HG02970 (cell line): ENCODE results near the gene RNF141.

Experiments
- ATAC-seq: cut with Tn5 transposase; IDR thresholded peaks from one replicate; pipeline ENCODE4 v1.9.1; 2021; ENCODE audit warnings: mild to moderate bottlenecking, moderate library complexity, moderate number of reproducible peaks; ENCODE audit not compliant: unreplicated experiment, low FRiP score

Gene RNF141

DNA sequence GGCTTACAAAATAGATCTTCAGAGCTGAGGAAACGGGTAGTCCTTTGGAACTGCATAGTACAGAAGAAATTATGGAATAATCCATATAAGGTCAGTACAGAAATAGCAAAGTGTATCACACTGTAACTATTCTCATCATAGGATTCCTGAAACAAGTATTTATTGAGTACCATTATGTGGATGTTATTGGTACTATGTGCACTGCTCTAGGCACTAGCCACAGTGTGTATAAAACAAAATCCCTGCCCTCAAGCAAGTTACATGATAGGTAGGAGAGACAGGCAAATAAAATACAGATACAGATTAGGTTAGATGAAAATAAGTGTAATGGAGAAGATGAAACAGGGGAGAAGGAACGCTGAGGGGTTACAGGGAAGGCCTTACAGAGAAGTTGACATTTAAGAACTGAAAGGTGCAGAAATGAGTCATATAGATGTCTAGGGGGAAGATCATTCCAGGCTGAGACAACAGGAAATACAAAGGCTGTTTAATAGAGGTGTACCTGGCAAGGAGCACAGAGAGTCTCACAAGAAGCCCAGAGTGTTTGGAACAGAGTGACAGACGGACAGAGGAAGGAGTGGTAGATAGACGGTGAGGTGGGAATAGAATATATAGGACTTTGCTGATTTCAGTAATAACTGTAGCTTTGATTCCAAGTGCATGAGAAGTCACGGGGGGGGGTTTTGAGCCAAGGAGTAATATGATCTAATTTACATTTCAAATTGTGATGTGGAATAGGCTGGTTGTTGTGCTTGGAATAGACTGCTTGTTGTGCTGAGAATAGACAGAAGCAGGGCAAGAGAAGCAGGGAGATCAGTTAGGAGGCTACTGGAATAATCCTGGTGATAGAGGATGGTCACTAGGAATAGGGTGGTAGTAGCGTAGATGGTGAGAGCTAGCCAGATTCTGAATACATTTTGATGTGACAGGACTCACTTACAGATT, 13.7 kb downstream of the RNF141 start:
- no peak for ATAC-seq

DNA sequence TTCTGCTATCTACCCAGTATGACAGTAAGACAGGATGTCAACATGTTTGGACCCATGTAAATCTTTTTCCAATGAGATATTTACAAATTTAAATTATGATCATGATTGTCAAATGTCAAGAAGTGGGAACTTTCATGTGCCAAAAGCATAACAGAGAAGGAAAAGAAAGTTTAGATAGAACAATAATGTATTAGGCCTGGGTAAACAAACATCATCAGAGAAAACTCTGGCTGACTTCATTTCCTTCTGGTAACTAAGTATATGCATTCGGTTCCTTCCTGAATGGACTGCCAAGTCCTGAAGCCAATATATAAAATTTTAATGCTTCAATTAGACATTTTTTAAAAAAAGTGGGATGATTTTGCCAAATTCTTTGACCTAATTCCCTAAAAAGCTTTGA, 16.5 kb downstream of the RNF141 start:
- no peak for ATAC-seq

DNA sequence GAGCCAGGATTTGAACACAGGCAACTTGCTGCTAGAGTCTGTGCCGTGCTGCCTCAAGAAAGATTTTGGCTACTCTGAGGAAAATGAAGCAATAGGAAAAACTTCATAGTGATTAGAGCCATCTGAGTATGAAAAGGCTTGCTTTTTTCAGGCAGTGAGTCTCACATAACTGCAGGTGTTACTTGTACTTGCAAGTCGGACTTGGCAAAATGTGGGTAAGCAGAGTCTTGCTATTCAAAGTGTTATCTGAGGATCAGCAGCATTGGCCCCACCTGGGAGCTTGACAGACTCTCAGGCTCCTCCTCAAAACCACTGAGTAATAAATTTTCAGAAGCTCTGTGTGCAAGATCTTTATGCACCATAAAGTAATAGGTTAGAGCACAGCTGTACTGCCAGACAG, 18.1 kb downstream of the RNF141 start:
- no peak for ATAC-seq

DNA sequence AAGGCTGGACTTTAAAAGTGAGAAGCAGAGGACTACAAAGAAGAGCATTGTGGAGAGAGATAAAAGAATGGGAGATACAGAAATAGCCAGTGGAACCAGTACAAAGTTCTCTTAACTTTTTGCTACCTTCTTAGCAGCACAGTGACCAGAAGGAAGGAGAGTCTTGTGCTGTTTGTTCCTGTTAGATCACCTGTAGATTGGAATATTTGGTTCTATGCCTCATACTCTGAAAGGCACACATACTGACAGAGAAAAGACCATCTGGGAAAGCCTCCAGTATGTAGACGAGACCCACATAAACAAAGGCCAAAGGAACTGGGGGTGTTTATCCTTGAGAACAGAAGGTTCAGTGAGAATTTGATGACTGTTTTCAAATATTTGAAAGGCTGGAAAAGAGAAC, 18.7 kb downstream of the RNF141 start:
- no peak for ATAC-seq

DNA sequence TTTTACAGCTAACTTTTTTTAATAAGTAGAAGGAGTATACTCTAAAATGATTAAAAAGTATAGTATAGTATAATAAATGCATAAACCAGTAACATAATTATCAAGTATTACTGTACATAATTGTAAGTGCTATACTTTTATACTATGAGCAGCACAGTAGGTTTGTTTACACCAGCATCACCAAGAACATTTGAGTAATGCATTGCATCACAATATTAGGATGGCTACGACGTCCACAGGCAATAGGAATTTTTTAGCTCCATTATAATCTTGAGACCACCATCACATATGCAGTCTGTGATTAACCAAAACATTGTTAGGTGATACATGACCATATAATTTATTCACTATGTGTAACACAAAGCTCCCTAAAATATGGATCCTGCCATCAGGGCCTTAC, 20.4 kb downstream of the RNF141 start:
- no peak for ATAC-seq

DNA sequence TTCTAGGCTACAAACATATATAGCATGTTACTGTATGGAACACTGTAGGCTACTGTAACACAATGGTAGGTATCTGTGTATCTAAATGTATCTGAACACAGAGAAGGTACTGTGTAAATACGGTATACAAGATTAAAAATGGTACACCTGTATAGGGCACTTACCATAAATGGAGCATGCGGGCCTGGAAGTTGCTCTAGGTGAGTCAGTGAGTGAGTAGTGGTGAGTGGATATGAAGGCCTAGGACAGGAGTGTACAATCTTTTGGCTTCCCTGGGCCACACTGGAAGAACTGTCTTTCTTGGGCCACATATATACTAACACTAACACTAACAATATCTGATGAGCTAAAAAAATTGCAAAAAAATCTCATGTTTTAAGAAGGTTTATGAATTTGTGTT, 21.4 kb downstream of the RNF141 start:
- no peak for ATAC-seq

DNA sequence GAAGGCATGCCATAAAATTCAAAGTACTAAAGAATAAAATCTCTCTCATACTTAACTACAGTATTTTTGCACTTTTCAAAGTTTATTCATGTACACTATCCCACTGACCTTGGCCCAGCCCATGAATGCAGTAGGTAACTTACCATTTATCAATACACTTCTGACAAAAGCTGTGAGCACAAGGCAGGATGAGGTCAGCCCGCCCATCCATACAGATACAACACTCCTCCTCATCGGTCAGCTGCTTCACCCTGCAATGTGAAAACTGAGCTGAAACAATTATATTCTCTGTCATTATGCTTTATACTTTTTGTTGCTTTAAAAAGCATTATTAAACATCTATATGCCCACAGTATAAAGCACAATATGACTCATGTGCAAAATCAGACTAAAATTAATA, 22.1 kb downstream of the RNF141 start:
- no peak for ATAC-seq

DNA sequence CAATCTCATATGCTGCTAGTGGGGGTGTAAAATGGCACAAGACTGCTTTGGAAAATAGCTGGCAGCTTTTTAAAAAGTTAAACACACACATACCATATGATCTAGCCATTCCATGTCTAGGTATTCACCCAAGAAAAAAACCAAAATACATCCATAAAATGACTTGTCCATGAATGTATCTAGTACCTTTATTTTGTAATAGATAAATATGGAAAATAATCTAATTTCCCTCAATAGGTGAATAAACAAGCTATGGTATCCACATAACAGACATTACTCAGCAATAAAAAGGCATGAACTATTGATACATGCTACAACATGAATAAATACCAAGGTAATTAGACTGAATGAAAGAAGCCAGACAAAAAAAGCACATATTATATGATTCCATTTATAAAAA, 22.9 kb downstream of the RNF141 start:
- no peak for ATAC-seq

DNA sequence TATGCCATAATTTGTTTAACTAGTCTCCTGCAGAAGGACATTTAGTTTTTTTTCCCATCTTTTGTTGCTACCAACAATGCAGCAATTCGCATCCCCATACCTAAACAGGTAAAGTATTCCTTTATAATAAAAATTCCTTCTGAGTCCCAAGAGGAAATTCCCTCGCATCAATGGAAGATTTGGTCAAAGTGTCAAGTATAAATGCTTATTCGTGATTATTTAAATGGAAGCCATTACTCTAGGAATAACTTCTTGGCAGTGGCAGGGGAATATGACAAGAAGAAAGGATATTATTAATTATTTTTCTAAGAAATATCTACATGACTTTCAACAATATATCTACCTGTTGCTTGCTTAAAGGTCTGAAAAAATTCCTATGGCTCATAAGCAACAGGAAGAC, 25.6 kb downstream of the RNF141 start:
- no peak for ATAC-seq

DNA sequence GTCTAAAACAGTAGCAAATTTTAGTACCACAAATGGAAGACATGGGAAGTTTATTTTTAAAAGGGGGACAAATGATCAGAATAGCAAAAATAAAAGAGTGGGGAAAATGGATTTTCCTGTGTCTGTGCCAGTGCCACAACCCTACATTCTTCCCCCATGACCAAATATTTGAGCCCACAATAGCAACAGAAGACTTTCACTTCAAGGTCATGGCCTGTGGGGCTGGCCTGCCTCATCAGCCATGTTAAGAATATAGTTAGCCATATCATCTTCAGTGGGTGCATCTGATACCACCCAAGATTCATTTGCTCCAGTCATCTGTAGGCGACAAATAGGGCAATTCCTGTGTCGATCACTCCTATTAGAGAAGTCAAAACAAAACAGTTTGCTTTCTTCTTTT, 26.3 kb downstream of the RNF141 start:
- ATAC-seq: no peak

DNA sequence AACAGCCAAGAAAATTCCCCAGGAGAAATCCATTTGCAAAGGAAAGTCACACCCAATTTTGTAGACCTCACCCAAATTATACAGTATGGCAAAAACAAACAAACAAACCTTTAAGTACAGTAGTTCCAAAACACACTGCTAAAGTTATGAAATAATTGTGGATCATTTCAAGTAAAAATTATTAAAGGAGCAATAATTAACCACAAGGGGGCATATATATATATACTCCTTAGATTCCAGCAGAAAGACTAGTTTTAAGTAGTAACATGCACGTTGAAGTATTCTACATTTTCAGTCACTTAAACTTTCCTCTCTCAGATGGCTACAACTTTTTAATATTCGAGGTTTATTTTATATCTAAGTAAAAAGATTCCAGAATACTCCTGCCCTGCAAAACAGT, 26.8 kb downstream of the RNF141 start:
- no peak for ATAC-seq

DNA sequence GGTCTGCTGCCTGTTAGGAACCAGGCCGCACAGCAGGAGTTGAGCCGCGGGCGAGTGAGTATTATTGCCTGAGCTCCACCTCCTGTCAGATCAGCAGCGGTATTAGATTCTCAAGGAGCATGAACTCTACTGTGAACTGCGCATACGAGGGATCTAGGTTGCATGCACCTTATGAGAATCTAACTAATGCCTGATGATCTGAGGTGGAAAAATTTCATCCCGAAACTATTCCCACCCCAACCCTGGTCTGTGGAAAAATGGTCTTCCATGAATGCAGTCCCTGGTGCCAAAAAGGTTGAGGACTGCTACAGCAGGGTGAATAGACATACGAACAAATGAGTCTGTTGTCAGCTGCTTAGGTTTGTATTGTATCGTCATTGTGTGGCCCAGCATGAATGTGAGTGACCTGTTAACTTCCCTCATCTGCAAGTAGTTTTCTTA, 29.8 kb downstream of the RNF141 start:
- no peak for ATAC-seq

DNA sequence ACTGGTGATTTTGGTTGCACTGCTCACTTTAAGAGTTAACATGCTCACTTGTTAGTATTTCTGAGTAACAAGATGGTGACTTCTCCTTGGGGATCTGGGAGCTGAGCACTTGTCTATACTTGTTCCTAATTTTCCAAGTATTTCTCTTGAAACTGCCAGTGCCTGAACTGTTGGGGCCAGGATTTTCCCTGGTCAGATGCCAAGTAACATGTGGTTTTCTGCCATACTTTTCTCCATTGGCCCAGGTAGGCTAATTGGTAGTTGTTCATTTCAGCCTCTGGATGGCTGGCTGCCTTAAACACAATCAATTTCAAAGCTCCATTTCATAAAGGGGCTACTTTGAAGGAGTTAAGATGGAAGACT, 35.0 kb downstream of the RNF141 start:
- ATAC-seq: no peak

DNA sequence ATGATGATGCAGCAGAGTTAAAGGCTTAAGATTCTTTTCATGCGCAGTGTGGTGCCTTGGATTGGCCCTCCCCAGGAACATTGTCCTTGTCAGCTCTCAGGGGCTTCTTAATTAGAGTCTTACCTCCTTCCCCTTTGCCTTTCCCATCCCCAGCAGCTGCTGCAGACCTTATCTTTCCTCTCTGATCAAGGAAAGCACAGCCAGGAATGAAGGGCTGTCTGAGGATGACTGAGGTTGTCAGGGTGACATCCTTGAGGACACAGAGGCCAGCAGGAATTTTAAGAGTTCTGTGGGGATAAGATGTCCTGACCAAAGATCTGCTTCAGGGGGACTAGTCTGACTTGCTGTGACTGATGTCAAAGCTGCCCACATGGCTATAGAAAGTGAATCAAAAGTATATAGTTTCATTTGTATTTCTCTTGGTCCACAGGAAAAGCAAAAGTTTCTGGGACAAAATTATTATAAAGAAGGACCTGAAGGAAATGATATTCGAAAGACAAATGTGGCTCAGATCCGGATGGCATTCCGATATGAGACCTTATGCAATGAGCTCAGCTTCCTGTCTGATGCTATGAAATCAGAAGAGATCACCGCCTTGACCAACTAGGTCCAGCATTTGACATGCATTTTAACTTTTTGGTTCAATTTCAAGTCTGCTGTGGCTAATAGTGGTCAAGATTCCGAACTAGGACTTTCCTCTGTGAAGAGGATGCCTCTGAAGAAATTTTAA, 35.5 kb downstream of the RNF141 start:
- ATAC-seq: no peak

DNA sequence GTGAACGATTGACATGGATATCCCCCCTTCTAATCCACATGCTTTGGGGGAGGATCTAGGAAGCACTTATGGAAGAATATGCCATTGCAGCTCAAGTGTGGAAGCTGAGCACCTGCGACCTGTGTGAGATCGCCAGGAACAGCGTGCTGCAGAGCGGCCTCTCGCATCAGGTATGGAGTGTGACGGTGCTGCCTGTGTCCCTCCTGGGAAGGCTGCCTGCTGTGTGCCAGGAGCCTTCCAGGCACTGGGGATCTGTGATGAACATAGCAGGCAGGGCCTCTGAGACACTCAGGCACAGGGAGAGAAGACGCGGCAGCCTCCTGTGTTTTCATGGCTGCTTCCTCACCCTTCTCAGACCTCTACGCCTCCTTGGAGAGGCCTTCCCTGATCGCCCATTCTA, 36.5 kb downstream of the RNF141 start:
- no peak for ATAC-seq

DNA sequence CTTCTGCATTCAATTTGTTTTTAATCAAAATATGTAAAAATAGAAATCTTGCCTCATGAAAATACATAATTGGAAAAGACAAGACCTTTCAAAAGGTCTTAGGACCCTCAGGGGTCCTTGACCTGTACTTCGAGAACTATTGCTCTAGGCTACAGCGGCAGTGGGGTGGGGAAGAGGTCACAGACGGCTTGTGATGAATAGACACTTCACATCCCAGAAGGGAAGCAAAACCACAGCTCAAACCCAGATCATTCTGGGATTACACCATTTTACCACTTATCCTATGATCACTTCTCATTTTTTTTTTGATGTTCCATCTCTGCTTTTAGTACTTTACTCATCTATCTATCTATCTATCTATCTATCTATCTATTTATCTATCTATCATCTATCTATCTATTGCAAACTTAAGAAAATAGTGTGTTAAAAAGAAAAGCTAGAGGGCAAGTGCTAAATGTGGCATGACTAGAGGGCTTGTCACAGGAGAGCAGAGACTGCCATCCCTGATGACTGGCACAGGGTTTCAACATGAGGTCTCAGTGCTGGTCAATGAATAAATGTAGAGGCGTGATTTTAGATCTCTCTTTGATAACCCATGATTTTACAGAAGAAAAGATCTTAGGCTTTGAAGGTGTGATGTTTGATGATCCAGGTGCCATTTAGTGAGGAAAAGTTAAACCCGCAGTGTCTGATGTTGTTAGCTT, 37.1 kb downstream of the RNF141 start:
- no peak for ATAC-seq

DNA sequence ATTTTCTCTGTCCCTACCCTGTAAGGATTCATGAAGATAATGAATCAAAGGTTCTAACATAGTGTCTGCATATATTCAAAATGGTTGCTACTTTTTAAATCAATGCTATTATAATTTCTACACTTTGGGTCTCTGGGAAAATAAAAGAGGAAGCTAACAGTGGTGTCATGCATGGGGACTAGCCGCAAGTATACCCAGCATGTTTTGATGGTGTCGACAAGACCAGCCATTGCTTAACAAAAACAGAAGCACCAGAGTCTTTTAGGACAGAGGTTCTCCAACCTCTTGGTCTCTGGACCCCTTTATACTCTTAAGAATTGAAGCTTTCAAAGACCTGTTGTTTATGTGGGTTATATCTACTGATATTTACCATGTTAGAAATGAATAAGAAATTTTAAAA, 37.8 kb downstream of the RNF141 start:
- no peak for ATAC-seq

DNA sequence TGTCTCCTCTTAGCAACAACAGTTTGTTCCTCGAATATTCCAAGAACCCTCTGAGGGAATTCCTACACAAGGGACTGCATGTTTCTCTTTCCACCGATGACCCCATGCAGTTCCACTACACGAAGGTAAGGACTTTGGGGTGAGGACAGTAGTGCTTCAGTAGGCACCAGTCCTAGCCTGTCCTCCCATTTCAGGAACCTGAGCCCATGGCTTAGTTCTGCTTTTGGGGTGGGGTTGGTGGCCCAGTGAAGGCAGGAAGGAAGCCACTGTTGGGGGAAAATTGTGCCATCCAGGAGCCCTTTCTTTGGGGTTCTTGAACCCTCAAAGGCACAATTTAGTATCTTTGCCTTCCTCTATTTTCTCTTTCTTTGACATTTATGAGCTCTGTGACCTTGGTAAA, 38.2 kb downstream of the RNF141 start:
- ATAC-seq: no peak

DNA sequence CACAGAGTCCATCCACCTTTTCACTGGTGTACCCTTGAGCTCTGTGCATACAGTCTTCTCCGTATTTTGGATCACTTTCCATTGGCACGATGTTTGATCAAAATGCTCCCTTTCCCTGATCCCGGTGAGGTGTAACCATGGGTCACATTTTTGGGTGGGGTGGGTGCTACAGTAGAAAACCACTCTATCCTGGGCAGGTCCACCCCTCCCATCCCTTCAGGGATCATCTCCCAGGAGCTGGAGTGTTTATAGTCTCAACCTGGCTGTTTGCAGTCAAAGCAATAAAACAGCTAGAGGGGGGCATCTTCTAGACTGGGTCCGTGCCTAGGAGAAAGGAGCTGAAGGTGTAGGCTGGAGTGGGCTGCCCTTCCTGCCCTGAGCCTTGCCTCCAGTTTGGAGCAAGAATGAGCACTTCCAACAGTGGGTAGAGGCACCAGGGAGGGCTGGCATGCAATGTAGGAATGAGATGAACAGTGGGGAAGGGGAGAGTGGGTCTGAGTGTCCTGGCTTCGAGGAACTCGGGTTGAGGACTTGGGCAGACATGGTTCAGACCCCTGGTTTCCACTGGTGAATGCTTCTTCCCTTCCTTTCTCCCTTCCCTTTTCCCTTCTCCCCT, 38.8 kb downstream of the RNF141 start:
- ATAC-seq: no peak

DNA sequence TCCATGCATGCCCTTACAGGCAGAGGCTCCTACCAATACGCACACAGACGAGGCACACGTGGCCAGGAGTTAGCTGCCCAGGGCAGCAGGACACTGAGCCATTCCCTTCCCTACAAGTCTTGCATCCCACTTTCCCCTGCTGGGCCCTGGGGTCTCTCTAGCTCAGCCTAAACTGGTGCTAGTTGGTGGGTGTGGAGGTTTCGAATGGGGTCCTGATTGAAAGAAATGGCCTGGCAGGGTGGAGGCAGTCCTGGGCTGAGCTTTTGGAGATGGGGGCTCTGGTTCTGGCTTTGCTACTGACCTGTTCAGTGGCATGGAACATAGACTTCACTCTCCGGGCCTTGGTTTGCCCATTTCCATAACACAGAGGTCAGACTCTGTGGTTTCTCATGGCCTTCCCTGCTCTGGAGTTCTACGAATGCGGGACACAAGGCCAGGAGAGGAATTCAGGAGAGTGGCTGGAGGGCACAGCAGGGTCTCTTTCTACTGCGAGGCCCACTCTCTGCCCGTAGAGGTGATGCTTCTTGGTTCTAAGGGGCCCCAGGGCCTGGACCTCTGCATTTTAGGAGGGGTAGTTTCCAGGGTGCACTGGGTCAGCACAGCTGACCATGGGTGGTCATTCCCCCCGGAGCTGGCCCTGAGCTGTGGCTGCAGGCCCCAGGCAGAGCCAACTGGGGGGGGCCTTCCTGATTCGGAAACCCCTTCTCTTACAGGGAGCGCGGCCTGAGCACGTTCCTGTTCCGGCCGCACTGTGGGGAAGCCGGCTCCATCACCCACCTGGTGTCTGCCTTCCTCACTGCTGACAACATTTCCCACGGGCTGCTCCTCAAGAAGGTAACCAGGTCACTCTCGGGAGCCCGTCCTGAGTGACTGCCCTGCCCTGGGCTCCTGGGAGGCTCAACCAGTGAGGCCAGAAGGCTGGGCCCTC, 40.0 kb downstream of the RNF141 start:
- no peak for ATAC-seq
